Erythroblast (primary cell): Measurements from ENCODE around the gene SLC4A8.
A peak's percentile ranks its signal among the peaks of the same experiment; 100 is the strongest.
"Not testable (repeated sequence)": the region's sequence is repeated elsewhere in the genome, so short reads cannot be mapped to it uniquely, and the experiment has no call there.

Experiments
- DNase-seq, 2 experiments: peaks; one replicate each; lab custom pipeline; 2025; lab: John Stamatoyannopoulos, UW
- GATA1 ChIP-seq: IDR thresholded peaks from 2 replicates; pipeline ENCODE4 v1.6.1; 2011; ENCODE audit warnings: low read depth, mild to moderate bottlenecking, control low read depth, low read length, moderate library complexity
- POLR2A ChIP-seq: IDR thresholded peaks from 2 replicates; pipeline ENCODE4 v1.6.1; 2011; ENCODE audit warnings: mild to moderate bottlenecking, low read length

Gene SLC4A8

DNA sequence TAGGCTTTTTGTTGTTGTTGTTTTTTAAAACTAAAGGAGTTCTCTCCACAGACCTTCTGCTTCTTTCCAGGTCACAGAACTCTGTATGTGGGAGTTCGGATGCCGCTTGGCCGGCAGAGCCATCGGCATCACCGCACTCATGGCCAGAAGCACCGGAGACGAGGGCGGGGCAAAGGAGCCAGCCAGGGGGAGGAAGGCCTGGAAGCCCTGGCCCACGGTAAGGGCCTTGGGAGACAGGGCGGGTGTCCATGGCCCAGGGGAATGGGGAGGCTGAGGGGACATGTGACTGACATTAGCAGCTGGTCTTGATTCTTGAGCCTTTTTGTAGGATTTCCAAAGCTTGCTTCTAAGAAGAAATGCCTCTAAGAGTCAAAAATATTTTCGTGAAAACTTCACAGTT, 26.2 kb downstream of the SLC4A8 start:
- DNase-seq, result no peak
- TF ChIP-seq POLR2A, result no peak
- TF ChIP-seq GATA1, result no peak

DNA sequence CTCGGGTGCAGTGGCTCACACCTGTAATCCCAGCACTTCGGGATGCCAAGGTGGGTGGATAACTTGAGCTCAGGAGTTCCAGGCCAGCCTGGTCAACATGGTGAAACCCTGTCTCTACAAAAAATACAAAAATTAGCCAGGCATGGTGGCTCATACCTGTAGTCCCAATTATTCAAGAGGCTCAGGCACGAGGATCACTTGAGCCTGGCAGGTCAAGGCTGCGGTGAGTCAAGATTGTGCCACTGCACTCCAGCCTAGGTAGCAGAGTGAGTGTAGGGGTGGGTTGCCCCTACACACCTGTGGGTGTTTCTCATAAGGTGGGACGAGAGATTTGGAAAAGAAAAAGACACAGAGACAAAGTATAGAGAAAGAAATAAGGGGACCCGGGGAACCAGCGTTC, 29.4 kb downstream of the SLC4A8 start:
- not testable (repeated sequence) for DNase-seq

DNA sequence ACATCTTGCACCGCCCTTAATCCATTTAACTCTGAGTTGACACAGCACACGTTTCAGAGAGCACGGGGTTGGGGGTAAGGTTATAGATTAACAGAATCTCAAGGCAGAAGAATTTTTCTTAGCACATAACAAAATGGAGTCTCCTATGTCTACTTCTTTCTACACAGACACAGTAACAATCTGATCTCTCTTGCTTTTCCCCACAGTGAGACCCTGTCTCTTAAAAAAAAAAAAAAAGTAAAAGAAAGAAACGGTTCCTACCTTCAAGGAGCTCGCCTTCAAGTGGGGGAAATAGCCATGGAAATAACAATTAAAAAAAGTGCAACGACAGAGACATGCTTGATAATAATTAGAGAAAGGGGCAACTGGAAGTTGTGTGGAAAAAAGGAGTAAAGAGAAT, 30.4 kb downstream of the SLC4A8 start:
- not testable (repeated sequence) for DNase-seq

DNA sequence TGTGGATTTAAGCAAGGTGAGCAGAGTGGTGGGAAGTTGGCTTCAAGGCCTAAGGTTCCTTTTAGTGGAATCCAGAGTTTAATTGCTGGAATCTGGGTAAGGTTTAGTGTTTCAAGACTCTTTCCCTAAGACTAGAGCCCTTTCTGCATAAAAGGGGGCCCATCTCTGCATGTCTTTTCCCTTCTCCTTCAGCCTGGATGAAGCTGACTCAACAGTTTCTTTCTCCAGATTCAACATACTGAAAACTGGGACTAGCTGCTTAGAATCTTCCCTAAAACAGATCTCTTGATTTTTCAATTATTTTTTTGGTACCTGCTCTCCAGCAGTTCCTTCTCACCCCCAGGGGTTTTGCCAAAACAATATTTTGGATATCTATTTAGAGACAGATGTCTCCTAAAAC, 34.0 kb downstream of the SLC4A8 start:
- DNase-seq, result no peak
- TF ChIP-seq POLR2A (no peak), GATA1 (no peak)

DNA sequence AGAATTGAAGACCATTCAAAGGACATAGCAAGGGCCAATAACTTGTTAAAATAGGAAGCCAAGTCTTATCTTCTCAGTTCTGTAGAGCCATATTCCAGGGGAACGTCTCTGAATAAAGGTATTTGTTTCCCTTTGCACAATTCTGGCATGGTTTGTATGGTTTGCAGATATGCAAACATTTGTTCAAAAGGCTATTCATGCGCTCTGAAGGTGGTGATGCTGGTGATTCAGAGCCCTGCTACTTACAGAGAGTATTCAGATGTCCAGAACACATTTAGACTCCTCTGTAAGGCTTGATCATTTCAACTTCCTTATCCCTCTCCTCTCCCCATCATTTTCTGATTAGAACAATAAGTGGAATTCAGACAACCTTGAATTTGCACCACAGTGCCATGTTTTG, 35.9 kb downstream of the SLC4A8 start:
- TF ChIP-seq POLR2A (no peak), GATA1 (no peak)
- DNase-seq, result no peak

DNA sequence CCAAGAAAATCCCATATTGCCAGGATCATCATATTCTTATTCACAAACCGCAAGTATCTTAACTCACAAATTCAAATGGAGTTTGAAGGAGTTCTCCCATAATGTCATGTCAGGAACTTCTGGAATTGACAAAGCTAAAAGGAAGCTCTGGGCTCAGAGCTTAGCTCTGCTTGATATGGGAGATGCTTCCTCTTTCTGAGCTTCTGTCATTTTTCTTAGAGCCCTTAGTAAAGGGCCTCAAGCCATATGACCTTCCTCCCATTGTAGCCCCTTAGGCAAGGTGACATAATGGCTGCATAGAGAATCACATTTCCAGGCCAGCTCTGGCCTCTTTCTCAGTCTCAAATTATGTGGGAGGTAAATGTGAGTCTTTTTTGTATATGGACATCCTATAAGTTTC, 40.9 kb downstream of the SLC4A8 start:
- TF ChIP-seq GATA1 (no peak), POLR2A (no peak)
- DNase-seq, result no peak

DNA sequence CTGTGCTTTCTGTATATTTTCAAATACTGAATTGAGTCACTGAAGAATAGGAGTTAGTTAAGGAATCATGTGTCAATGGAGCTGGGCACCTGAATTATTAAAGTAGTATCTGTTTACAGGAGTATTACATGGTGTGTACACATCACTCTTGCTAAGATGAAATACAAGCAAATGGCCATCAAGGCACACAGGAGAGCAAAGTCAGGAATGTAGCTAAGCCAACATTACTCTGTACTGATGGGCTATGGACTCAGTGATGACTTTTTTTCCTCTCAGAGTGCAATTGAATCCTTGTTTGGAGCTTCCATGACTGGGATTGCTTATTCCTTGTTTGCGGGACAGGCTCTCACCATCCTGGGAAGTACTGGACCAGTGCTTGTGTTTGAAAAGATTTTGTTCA, 45.5 kb downstream of the SLC4A8 start:
- TF ChIP-seq GATA1, result no peak
- TF ChIP-seq POLR2A, result no peak
- DNase-seq, result no peak

DNA sequence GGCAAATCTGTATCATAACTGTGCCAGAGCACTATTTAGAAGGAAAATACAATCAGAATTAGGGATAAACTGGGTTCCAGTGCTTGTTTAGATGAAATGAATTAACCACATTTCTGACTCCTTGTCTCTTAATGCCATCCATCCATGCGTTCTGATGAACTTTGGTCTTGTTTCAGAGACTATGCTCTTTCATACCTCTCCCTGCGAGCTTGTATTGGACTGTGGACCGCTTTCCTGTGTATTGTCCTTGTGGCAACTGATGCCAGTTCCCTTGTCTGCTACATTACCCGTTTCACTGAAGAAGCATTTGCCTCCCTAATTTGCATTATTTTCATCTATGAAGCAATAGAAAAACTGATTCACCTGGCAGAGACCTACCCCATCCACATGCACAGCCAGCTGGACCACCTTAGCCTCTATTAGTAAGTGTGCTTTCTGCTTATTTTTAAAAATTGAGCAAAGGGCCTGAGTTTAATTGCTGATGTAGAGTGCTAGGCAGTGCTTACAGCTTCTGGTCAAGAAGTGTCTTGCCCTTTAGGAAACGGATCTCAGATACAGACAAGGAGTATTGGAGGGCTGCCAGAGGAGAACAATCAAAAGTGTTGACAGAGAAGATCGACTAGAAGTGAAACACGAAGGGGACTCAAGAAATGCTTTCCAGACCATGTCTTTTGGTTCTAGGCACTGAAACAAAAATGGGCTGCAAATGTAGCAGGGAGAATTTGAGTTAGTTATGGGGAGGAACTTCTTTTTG, 46.7 kb downstream of the SLC4A8 start:
- no peak for DNase-seq
- TF ChIP-seq POLR2A, result no peak
- TF ChIP-seq GATA1, result no peak

DNA sequence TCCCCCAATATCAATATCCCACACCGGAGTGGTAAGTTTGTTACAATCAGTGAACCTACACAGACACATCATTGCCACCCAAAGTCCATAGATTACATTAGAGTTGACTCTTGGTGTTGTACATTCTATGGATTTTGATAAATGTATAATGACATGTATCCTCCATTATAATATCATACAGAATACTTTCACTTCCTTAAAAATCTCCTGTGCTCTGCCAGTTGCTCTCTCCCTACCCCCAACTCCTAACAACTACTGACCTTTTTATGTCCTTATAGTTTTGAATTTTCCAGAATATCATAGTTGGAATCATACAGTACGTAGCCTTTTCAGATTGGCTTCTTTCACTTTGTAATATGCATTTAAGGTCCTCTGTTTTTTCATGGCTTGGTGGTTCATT, 48.4 kb downstream of the SLC4A8 start:
- DNase-seq, result no peak
- no peak for TF ChIP-seq GATA1
- no peak for TF ChIP-seq POLR2A

DNA sequence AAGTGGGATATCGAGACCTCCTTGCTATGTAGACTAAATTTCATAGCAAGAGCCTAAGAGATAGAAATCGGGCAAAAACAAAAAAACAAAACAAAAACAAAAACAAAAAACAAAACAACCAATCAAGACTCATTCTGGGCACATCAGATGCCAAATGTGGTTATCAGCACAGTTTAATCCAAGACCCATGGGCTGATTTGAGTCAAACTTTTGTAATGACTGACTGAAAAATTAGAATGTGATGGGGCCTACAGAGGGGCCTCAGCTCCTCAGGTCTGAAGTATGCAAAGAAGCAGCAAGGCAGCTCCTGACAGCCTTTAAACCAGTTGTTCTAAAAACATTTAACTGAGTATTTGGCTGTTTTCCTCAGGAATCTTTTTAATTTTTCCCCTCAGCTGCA, 49.3 kb downstream of the SLC4A8 start:
- no peak for TF ChIP-seq GATA1
- no peak for TF ChIP-seq POLR2A
- no peak for DNase-seq

DNA sequence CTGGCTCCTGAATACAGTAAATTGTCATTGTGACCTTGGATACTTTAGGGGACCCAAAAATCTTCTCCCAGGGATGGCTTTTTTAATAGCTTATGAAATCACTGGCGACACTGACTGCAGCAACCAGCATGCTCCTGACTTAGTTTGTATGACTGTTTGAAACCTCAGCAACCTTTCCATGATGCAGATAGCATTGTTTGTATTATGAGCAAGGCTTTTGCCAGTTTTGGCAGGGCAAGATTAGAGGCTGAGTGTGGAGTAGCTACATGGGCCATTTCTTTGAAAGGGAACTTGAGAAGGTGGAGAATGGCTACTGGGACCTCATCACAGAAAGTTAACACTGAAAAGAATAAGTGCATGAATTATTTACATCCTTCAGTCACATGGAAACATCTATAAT, 50.9 kb downstream of the SLC4A8 start:
- TF ChIP-seq GATA1 (no peak), POLR2A (no peak)
- no peak for DNase-seq

DNA sequence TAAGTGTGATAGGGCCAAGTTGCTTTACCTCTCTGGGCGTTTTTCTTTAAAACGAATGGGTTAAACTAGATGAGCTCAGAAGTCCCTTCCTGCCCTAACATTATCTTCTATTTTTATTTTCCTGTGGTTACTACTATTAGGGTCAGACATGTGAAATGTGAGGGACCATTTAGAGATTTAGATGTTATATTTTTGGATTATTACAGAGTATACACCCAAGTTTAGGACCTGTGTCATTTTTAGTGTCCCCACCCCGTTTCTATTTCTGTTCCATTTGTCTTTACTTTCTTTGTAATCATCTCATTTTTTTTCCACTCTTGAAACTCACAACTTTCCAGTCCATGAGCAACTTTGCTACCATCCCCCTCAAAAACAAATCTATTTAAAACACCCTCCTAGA, 56.3 kb downstream of the SLC4A8 start:
- TF ChIP-seq GATA1 (no peak), POLR2A (no peak)
- no peak for DNase-seq

DNA sequence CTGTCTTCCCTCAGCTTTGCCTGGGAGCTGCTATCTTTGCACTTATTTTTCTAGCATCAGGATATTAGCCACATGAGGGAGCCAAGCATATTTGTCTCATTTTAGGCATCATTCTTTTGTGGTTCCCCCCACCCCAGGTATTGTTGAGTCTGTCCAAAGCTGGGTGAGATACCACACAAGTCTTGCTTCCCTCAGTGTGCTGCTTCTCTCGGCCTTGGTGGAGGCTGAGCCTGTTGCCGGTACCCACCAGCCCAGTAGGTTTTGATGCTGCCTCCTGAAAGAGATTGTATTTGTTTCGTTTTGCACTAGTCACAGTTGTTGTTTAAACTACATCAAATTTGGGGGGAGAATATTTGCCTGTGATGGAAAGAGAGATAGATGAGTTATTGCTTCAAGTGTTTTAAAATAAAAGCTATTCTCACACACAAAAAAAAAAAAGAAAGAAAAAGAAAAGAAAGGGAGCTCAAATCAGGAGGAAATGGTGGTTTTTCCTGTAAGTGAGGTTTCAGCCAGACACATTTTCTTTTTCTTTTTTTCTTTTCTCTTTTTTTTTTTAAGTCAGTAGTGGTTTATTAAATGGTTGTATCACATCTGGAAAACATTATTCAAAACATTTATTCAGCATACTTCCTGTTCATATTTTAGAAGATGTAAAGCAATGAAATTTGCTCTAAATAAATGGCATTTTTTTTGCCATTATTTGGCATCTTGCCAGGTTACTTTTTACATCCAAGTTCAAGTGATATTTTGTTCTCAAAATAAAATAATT, 58.5 kb downstream of the SLC4A8 start:
- no peak for TF ChIP-seq POLR2A
- TF ChIP-seq GATA1, result no peak
- DNase-seq, result peak in 1 of 2 experiments; percentile 4

DNA sequence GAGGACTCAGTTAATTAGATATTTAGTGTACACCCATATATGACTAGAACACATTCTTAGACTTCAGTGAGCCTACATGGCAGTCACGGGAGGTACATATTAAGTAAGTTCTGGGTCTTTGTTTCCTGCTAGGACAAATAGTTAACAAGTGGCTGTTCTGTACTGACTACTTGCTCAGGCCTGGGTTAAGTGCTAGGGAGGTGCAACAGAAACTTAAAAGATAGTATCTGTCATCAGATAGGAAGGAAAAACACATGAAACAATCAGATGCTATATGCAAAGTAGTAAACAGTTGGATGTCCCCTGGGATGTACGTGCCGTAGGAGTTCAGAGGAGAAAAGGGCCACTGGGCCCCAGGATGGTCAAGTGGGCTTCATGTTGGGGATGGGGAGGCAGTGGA, 59.5 kb downstream of the SLC4A8 start:
- TF ChIP-seq POLR2A (no peak), GATA1 (no peak)

DNA sequence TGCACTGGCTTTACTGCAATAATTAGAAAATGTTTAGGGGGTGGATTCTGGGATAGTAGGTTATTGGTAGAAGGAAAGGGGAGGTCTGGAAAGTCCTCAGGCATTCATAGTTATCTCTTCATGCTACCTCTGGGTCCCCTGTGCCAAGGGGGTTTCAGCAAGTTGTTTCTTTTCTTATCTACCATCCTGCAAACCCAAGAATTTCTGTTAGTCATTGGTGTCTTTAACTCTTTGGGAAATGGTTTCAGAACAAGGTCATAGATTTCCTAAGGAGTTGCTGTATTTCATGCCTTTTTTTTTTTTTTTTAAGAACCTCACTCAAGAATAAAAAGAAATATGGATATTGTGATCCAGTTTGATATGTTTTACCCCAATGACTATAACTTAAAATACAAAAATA, 63.6 kb downstream of the SLC4A8 start:
- TF ChIP-seq POLR2A, result no peak
- DNase-seq, result no peak

More for the DNA sequence above, 59.5 kb downstream of the SLC4A8 start:
- DNase-seq, result no peak
